IPS-18c (cell line): ENCODE data around the gene WSCD1.

Experiments
- H3K4me3 ChIP-seq: 2 replicates; pipeline ENCODE4 v1.7.0; 2013; ENCODE audit warnings: low read depth, mild to moderate bottlenecking, low read length, moderate library complexity; ENCODE audit not compliant: insufficient read depth
- H3K9me3 ChIP-seq: one replicate; pipeline ENCODE4 v1.6.1; 2013; ENCODE audit warnings: mild to moderate bottlenecking, low read length, moderate library complexity; ENCODE audit not compliant: control insufficient read depth, insufficient read depth

WSCD1 gene

DNA sequence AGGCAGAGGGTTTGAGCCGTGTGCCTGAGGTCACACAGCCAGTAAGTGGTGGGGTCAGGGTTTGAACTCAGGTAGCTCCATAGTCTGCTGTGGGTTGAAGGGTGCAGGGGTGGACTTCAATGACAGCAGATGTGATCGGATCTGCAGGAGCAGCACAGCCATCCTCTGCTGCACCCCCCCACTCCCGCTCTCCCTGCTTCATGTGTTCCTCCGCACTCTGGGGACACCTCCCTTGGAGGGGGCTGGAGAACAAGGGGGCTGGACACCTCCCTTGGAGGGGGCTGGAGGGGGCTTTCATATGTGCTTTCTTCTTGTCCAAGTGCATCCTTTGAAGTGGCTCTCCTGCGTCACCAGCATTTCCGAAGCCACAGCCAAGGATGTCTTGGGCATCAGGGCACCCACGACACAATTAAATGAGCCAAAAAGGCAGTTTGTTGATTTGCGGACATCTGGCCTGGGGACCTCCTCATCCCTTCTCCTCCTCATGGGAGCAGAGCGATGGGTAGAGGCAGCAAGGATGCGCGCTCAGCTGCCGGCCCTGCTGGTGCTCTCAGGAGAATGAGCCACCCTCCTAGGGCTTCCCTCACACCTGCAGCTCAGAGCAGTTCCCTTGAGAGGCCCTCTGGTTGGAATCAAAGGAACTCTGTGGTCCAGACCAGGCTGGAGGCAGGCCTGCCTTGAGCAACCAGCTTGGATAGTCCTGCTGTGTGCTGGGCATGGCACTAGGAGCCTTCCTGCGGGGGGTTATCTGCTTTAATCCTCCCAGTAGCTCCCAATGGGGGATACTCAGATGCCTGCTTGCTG, 26.2 kb downstream of the WSCD1 start:
- no peaks in the 10 kb centered on the region for H3K9me3 ChIP-seq
- H3K4me3 ChIP-seq: no peak overlapping the region

DNA sequence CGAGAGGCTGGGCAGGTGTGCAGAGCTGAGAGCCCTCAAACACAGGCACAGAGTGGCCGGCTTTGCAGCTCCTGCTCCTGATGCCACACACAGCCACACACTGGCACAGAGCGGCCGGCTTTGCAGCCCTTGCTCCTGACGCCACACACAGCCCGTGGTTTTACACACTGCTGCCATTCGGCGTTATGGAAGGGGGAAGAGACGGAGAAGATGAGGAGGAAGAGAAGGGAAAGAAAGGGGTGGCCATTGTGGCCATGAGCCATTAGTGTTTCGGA, 26.8 kb downstream of the WSCD1 start:
- Histone ChIP-seq H3K4me3 (no peak overlapping the region), H3K9me3 (no peaks in the 10 kb centered on the region)

DNA sequence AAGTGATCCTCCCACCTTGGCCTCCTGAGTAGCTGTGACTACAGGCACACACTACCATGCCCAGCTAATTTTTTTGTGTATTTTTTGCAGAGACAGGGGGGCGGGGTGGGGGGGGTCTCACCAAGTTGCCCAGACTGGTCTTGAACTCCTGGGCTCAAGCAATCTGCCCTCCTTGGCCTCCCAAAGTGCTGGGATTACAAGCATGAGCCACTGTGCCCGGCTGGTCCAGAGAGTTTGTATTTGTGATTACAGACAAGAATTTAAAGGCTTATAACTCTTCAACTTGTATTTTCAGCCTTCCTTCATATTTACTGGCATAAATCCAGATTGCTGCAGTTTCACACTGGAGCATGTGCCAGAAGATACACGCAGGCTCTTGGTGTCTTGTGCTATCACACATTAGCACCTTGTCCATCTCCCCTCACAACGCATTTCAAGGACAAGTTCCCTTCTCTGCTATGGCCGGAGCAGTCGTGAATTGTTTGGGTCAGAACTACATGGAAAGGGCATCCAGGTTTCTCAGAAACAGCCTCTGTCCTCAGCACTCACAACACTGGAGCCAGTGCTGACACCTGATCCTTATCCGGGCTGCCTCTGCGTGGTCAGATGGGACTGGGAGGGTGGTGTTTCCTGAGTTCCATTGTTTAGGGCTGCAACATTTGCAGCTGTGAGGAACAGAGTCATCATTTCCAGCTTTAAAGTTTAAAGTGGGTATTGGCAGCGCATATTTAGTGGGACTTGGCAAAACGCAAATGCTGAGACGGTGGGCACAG, 28.1 kb downstream of the WSCD1 start:
- no peaks in the 10 kb centered on the region for H3K9me3 ChIP-seq
- no peak overlapping the region for H3K4me3 ChIP-seq

DNA sequence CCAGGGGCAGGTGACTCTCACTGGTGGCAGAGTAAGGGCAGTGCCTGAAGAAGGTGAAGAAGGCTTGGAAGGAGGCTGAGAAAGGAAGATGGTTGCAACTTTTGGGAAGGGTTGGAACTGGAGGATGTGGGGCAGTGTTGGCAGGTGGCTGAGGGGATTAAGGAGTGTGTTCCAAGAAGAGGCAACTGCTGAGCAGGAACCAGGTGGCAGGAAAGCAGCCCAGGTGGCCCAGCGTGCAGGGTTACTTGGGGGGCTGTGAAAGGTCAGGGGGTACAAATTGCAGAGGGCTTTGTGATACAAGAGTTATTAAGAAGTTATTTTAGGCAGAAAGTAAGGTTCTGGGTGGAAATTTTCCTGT, 28.6 kb downstream of the WSCD1 start:
- Histone ChIP-seq H3K9me3 (no peaks in the 10 kb centered on the region), H3K4me3 (no peak overlapping the region)

DNA sequence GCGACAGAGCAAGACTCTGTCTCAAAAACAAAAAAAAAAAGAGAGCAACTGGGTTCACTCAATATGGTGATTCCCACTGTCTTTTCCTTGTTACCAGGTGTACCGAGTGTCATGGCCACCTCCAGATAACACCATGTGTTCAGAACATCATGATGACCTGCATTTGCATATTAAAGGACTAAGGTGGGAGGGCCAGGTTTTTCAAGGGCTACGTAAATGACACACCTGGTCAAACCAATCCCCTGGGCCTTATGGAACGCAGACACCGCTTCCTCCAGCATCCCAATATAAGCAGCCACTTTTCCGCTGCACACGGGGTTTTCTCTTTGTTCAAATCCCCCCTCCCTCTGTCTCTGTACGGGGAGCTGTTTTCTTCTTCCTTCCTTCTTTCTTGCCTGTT, 29.3 kb downstream of the WSCD1 start:
- Histone ChIP-seq H3K4me3 (no peak overlapping the region), H3K9me3 (no peaks in the 10 kb centered on the region)

DNA sequence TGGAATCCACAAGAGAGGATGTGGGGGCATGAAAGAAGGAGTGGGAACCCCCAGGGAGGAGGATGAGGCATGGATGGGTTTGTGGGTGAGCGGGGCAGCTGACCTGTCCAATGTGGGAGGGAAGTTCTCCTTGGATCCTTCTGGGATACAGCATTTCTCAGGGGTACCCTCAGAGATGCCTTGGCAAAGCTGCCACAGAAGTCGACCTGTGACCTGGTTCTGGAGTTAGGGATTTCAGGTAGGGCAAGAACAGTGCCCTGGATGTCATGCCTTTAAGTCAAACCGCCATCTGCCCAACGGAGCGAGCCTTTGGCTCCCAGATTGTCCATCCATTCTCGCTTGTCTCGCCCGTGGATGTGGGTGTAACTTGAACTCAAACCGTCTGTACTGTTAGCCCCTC, 30.0 kb downstream of the WSCD1 start:
- no peak overlapping the region for H3K4me3 ChIP-seq
- H3K9me3 ChIP-seq: no peaks in the 10 kb centered on the region

DNA sequence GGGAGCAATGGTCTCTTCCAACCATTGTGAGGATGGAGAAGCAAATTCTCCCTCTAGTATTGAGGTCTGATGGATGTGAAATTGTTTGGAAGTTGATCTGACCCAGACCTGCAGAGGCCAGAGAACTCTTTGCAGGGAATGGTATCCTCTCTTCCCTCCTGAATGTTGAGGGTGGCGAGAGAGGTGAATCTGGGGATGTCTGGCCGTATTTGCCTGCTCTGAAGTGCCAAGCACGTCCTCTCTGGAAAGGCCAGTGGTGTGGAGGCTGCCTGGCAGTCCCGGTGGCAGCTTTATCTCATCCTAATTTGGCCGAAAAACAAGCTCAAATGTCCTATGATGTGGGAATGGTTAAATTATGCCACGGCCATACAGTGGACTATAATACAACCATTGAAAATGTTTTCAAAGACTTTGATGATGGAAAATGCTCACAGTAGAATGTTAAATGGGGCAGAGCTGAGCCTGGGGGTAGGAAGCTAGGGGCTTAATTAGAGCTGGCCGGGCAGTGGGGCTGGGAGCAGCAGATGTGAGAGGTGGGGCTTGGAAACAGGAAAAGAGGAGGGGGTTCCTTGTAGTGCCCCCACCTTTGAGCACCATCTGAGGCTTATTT, 30.8 kb downstream of the WSCD1 start:
- Histone ChIP-seq H3K4me3 (no peak overlapping the region), H3K9me3 (no peaks in the 10 kb centered on the region)

DNA sequence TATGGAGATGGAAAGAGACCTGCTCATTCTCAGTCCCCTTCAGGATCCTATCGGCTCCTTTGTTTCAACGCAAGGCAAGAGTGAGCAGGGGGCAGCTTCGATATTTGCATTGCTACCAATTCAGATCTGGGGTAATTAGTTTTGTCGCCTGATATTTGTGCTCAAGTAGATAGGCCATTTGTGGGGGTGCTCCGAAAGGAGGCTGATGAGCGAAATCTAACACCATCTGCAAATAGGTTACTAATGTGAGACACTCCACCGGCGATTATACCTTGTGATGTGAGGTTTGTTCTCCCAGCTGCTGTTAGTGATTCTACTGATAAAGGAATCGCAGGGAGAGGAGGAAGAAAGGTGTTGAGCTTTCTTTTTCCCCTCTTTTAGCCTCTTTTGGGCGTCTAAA, 31.5 kb downstream of the WSCD1 start:
- H3K4me3 ChIP-seq: no peak overlapping the region
- H3K9me3 ChIP-seq: no peaks in the 10 kb centered on the region

DNA sequence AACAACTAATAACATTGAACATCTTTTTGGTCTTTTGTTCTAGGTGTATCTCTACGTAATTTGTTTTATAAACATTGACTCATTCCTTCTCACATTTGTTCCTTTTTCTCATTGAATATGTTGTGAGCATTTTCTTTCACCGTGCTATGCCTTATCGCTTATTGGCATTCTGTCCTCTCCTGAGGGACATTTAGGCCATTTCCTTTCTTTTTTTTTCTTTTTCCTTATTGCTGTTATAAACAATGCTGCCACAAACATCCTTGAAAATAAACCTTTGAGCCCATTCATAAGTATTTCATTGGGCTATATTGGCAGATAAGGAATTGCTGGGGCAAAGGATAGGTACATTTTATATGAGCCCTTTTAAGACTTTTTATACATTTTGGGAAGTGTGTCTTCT, 32.4 kb downstream of the WSCD1 start:
- no peaks in the 10 kb centered on the region for H3K9me3 ChIP-seq
- H3K4me3 ChIP-seq: no peak overlapping the region

DNA sequence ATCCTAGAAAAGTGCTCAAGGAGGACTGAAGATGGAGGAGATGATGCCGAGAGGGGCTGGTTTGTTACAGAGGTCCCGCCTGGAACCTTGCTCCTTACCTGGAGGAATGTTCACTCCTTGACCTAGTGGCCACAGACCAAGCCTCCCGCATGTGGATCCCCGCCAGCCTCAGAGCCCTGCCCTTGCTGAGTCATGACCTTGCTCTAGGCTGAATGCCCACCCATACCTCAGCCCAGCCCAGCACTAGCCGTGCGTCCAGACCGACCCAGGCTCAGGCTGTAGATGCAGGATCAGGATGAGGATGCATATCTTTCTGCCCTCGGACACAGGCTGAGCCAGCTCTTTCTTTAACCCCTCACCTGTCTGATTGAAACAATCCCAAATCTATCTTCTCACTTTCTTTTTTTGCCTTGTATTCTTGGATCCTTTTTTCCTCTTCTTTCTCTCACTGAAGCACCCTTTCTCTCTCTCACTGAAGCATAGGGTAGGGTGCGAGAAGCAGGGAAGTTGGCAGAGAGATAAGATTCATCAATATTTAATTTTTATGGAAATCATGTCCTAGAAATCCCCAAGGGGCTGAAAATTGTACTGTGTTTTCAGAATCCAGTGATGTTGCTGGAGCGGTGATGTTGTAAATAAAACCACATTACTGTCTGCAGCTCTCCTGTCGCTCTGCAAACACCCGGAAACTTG, 34.9 kb downstream of the WSCD1 start:
- H3K9me3 ChIP-seq: no peaks in the 10 kb centered on the region
- H3K4me3 ChIP-seq: no peak overlapping the region

DNA sequence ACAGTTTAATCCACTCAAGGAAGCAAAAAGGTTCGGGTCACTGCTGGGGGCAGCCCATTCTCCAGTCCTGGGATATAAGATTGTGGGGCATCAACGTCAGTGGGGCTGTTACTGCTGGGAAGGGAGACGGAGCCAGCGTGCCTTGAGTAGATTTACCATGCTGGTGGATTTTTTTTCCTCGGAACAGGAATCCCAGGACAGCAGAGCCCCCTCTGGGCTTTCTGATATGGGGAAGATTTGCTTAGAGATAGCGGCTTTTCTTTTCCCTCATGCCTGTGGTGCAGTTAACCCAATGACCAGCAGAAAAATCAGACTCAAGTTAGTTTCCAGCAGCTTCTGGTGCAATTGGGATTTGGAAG, 35.4 kb downstream of the WSCD1 start:
- Histone ChIP-seq H3K9me3 (no peaks in the 10 kb centered on the region), H3K4me3 (no peak overlapping the region)

DNA sequence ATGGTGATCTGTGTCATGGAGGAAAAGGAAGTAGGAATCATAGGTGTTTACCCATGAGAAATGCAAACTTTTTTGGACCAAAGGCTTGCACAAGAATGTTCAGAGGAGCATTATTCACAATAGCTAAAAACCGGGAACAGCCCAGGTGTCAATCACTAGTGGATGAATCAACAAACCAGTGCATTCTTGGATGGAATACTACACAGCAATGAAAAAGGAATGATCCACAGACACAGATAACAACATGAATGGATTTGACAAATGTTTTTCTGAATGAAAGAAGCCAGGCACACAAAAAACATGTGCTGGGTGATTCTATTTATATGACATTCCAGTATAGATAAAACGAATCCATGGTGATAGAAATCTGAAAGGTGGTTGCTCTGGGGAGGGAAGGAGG, 36.0 kb downstream of the WSCD1 start:
- H3K9me3 ChIP-seq: no peaks in the 10 kb centered on the region
- no peak overlapping the region for H3K4me3 ChIP-seq

DNA sequence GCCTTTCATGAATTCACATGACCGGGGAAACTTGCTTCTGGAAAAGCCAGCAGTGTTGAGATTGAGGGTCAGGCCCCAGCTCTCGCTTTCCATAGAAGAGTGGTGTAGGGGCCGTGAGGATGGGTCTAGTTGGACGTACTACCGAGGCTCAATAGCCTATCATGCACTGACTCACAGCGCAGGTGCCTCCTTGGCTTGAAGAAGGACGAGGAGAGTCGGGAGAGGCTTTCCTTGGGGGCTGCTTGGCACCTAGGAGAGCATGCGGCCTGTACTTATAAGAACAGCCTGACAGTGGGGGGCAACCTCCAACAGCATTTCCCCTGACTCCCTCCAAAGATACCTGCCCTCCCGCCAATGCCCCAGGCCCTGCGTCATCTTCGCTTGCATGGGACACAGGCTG, 37.6 kb downstream of the WSCD1 start:
- Histone ChIP-seq H3K9me3 (no peaks in the 10 kb centered on the region), H3K4me3 (no peak overlapping the region)

DNA sequence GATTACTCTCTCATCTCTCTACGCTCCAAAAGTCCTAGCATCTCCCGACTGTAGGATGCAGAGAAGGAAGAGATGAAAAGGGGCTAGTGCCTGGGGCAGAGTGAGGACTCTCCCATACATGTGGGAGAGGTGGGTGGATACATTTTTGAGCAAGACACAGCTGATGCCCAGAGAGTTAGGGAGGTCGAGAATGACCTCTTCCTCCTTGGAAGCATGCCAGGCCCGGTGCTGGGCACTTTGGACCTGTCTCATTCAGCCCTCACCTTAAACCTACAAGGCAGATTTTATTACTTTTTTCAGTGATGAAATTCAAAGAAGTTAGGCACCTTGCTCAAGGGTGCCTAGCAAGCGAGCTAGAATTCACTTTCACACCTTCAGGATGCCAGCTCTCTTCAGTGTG, 38.2 kb downstream of the WSCD1 start:
- Histone ChIP-seq H3K9me3 (no peaks in the 10 kb centered on the region), H3K4me3 (no peak overlapping the region)

DNA sequence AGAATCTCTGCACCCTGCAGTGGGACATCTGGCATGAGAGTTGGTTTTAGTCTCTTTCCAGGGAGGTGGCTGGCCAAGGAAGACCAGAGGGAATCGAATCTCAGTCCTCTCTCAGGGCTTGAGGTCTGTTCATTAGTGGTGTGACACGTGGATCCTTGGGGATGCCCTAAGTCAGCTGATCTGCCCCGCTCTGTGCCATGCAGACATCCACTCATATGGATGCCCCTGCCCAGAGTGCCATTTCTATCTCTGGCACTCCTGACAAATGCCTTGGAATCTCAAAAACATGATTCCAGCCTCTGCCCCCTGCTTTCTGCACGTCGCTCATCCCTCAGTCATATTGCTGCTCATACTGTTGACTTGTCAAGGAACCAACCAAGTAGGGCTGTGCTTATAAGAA, 38.8 kb downstream of the WSCD1 start:
- no peak overlapping the region for H3K4me3 ChIP-seq

DNA sequence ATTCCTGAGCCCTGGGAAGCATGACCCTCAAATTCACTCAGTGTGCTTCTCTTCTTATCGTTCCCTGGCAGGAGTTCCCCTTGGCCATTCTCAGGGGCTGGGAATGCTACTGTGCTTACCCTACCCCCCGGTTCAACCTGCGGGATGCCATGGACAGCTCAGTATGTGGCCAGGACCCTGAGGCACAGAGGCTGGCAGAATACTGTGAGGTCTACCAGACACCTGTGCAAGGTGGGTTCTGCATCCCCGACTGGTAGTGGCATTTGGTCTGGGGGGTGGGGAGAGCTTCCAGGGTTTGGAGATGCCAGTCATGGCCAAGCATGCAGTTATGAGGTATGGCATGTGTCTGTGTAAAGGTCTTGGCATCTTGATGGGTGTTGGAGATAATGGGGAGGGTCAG, 39.4 kb downstream of the WSCD1 start:
- Histone ChIP-seq H3K9me3 (no peaks in the 10 kb centered on the region), H3K4me3 (no peak overlapping the region)

More for the DNA sequence above, 38.8 kb downstream of the WSCD1 start:
- H3K9me3 ChIP-seq: no peaks in the 10 kb centered on the region

DNA sequence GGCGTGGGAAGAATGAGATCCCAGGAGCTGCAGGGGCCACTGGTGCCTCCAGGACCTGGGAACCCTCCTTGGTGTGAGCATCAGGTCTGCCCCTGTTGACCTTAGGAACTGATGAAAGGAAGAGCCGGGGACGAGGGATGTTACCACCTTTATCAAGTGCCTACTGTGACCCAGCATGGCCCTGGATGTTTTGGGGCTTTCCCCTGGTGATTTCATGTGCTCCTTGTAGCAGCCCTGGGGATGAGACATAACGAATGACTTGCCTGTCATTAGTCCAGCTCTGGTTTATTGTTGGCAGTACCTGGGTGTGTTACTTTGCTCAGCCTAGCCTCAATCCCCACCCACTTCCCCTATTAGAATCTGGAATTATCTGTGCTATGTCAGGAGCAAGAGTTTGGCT, 39.9 kb downstream of the WSCD1 start:
- H3K4me3 ChIP-seq: no peak overlapping the region
- H3K9me3 ChIP-seq: no peaks in the 10 kb centered on the region

DNA sequence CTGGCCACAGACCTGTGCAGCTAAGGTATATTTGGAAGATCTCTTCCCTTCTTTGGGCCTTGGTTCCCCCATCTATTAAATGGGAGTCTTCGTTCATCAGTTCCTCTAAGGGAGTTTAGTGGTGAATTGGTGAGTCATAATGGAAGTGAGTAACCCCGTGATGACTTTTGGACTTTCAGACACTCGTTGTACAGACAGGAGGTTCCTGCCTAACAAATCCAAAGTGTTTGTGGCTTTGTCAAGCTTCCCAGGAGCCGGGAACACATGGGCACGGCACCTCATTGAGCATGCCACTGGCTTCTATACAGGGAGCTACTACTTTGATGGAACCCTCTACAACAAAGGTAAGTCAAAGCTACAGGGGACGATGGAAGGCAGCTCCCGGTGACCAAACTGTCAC, 40.4 kb downstream of the WSCD1 start:
- Histone ChIP-seq H3K4me3 (no peak overlapping the region), H3K9me3 (no peaks in the 10 kb centered on the region)
